HG03342 (cell line): Measurements from ENCODE around the gene TBCA.
"Not testable (repeated sequence)": the region's sequence is repeated elsewhere in the genome, so short reads cannot be mapped to it uniquely, and the experiment has no call there.

ENCODE experiments used
- ATAC-seq: cut with Tn5 transposase; IDR thresholded peaks from one replicate; pipeline ENCODE4 v1.9.1; 2021; ENCODE audit warnings: mild to moderate bottlenecking, moderate library complexity; ENCODE audit not compliant: unreplicated experiment

TBCA gene

DNA sequence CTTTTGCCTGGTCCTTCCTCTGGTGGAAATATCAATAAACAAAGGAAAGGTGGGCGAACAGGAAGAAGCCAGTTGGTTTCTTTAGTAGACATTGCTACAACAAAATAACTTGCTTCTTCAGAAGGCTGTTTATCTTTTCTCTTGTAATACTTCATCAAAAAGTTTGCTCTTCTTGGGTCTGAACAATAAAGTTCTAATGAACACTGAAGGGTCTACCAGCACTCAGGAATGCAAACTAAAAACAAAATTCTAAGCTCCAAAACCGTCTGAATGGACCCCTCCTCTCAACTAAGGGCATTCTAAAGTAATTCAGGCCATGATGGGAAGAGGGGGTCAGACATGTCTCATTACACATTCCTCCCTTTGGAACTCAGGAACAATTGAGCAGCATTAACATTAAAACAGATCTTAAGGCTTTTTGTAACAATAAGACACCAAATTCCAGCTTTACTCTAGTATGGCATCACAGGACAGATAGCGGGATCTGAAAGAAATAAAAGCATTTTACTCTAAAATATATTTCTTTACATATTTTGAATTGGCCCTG is 2.3 kb downstream of the TBCA start:
- no peak for ATAC-seq

DNA sequence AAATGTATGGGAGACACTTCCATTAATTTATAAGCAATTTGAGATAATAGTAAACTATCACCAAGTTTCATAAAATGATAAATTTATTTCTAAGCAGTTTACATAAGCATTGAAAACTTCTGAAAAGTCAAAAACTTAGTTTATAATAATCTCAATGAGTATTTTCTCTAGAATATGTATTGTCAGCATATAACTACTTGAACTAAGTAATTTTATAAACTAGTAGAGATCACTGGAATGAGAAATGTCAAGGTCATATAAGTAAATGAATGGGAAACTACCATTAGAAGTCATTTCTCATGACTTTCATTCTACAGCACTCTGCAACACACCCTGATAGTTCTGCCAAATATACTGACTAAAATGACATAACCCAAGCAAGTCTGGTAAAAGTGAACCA is 3.4 kb downstream of the TBCA start:
- no peak for ATAC-seq

DNA sequence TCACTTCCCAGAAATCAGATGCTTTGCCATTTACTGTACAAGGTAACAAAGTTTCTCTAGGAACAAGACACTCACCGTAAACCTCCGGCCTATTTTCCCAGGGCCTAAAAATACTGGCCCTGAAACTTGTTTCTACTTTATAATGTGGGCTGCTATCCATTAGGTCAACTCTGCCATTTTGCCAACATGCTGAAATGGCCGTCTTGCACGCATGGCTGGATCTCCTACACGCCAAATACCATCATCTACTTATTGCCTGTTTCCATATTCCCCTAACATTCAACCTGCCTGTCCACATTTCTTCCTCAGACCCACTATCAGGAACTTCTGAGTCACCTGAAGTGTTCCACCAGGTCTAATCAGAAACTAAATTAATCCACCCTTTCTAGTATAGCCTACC is 4.7 kb downstream of the TBCA start:
- no peak for ATAC-seq

DNA sequence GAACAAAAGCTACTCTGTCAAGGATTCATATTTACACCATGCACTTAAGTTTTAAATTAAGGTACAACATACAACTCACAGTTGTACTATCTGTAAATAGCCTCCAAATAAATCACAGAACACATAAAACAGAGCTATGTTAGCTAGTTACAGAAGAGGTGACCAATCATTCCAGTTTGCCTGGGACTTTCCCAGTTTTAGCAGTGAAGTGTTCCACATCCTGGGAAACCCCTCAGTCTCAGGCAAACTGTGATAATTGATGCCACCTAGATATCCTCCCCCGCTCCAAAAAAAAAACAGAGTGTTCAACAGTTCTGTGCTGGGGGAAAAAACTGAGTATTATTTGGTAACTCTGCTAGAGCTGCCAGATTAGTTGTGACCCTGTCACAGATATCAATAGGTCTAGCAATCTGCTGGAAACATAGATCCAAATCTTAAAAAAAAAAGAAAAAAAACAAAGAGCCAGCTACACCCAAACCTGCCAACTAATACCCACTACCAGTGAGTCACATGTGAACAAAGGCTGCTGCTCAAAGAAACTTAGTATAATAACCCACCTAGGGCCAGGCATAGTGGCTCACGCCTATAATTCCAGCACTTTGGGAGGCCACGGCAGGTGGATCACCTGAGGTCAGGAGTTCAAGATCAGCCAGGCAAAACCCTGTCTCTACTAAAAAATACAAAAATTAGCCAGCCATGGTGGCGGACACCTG is 5.7 kb downstream of the TBCA start:
- ATAC-seq = no peak

GRCh38 chr5:77768978-77769377 is 7.2 kb downstream of the TBCA start:
- ATAC-seq = no peak

GRCh38 chr5:77767301-77767700 is 8.8 kb downstream of the TBCA start:
- no peak for ATAC-seq

GRCh38 chr5:77761606-77762005 is 14.5 kb downstream of the TBCA start:
- ATAC-seq = no peak

- ATAC-seq = no peak
Observed at GRCh38 chr5:77758141-77758938, 17.8 kb downstream of the TBCA start.

GRCh38 chr5:77751328-77752023 is 24.7 kb downstream of the TBCA start:
- no peak for ATAC-seq

DNA sequence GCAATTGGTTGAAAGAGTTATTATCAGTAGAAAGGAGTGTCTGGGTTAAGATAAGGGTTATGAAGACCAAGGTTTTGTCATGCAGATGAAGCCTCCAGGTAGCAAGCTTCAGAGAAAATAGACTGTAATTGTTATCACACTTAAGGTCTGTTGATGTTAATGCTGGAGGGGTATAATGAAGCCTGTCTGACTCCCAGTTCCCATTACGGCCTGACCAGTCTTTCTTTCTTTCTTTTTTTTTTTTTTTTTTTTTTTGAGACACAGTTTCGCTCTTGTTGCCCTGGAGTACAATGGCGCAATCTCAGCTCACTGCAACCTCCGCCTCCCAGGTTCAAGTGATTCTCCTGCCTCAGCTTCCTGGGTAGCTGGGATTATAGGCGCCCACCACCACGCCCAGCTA is 25.2 kb downstream of the TBCA start:
- not testable (repeated sequence) for ATAC-seq

GRCh38 chr5:77748160-77748559 is 28.0 kb downstream of the TBCA start:
- no peak for ATAC-seq

- ATAC-seq = no peak
Observed at GRCh38 chr5:77744116-77744515, 32.0 kb downstream of the TBCA start.

GRCh38 chr5:77743181-77743580 is 33.0 kb downstream of the TBCA start:
- no peak for ATAC-seq

DNA sequence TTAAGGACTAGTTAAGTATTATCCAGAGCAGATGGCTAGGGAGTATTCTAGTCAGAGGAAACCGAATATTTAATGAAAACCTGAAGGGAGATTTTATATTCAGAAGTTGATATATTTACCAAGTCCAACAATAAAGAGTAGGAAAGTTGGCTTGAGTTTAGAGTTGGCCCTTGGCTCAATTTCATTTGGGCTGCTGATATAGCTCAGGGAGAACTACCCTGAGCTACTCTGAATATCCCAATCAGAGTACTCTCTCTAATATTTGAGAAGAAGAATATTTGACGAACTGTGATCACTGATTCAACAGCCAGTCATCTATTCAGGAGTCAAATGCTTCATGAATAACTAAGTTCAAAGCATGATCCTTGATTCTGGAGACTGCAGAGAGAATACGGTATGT is 34.5 kb downstream of the TBCA start:
- no peak for ATAC-seq

GRCh38 chr5:77734885-77735284 is 41.3 kb downstream of the TBCA start:
- ATAC-seq = no peak

- no peak for ATAC-seq
Observed at GRCh38 chr5:77733130-77733529, 43.0 kb downstream of the TBCA start.

DNA sequence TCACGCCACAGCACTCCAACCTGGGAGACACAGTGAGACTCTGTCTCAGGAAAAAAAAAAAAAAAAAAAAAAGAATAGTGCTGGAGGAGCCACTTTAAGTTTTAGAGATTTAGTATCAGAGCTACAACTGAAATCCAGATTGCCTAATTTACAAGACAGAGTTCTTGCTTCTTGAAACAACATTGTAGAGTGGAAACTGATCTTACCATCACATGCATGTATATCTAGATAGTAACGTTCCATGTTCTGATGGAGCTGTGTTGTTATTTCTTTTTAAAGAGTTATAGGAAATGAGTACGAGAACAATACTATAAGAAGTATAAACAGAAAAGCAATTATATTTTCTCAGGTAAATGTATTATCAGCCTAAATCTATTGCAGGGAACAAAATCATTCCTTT is 48.9 kb downstream of the TBCA start:
- no peak for ATAC-seq

- ATAC-seq = no peak
Observed at GRCh38 chr5:77725616-77726015, 50.5 kb downstream of the TBCA start.

DNA sequence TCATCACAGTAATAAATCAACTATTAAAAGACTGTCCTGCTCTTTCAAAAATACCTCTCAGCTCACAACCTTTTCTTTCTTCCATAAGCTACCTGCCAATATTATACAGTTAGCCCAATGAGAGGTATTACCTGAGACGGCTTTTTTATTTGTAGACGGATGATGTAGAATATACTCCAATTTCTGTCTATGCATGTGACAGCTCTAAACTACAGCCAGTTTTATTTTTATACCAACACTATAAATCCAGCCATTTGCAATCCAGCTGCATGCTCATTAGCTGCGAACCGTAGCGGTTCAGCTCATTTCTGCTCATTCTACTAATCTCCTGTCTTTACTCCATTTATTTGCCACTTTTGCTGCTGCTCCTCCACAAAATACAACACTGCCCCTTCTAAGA is 51.2 kb downstream of the TBCA start:
- ATAC-seq = no peak

DNA sequence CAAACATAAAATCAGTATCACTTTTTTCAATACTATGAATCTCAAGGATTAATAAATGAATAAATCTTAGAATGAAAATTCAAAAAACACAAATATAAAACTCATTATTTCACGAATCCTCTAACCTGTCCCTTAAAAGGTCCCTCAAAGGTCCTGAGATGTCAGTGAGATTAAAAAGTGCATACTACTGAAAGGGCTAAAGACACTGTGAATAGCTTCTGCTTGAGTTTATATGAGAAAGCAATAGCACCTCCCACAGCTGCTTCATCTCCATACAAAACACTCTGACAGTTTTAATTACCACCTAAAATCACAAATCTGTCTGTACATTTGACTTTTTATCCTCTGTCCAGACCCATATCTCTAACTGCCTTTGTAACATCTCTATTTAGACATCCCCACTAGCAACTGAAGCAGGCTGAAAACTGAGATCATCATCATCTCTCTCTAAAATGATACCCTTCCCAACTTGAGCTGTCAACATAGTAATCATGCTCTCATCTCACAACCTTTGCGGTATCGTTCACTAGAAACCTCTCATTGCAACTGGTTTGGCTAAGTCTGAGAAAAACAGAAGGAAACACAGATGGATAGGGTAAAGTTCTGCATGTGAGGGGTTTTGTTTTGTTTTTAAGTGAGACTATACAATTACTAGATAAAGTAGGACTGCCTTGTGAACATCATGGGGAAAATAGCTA is 56.3 kb downstream of the TBCA start:
- ATAC-seq = no peak
